Lower leg skin (tissue), 4 donors: ENCODE data around the gene PNMA8B. TPM values are rescaled to one million over a fixed set of nuclear protein-coding genes. Genes with fewer than 3 reads are reported as not detected.

ENCODE experiments used
- DNase-seq, 2 donors: peaks; one replicate each; pipeline ENCODE4 v3.0.0-alpha.2; 2019; ENCODE audit warnings: low spot score in 2 of 2
- H3K4me3 ChIP-seq: fragments of 200-600 bp; sonication (generic); 2 replicates; pipeline ENCODE4 v1.5.1; 2017; ENCODE audit warnings: mild to moderate bottlenecking, low read depth; ENCODE audit not compliant: poor library complexity, severe bottlenecking
- CTCF ChIP-seq, 3 donors: fragments of 450-650 bp; IDR thresholded peaks; one replicate each; pipeline ENCODE4 v1.5.1; 2016; ENCODE audit warnings: antibody characterized with exemption in 3 of 3, mild to moderate bottlenecking in 3 of 3, moderate library complexity in 2 of 3
- POLR2A ChIP-seq, 2 donors: fragments of 450-650 bp; IDR thresholded peaks; one replicate each; pipeline ENCODE4 v1.6.1; 2016 to 2017; ENCODE audit warnings: antibody characterized with exemption in 2 of 2, mild to moderate bottlenecking in 1 of 2, moderate library complexity in 1 of 2
- WGBS, 2 donors: methylation state at CpG; one replicate each; pipeline ENCODE4 v1.1.5; 2018; 5-methylcytosine and 5-hydroxymethylcytosine counted together
- intact Hi-C: fragments of 100-400 bp; cut with DNase I; formaldehyde crosslinking; loops from one replicate; pipeline ENCODE4 v1.15.0; 2023; ENCODE audit warnings: low total_unique reads
- total RNA-seq, 4 donors: library from RNA; depleted of rRNA; stranded (reverse); fragments of >200 nt; gene quantifications; one replicate each; pipeline ENCODE4 v1.1.0, GENCODE V29; 2016

The PNMA8B gene
- total RNA-seq, 4 donors from 2014 or later = 2.0 to 5.8 (median 2.8) TPM

DNA sequence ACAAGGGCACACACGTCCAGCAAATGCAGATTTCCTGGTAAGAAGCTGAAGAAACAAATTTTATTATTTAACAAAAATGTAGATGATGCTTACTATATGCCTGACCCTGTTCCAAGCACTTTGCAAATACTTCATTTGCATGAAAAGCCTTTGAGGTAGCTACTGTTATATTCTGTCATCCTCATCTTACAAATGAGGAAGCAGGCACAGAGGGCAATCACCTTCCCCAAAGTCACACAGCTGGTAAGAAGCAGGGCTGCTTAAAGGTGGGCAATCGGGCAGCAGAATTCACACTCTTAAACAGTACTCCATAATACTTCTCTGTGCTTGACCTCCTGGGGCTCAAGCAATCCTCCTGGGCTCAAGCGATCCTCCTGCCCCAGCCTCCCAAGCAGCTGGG is 48.7 kb downstream of the PNMA8B start:
- 52 to 53% methylated on average over 3 of the region's 3 CpGs for WGBS, 2 donors
- H3K4me3 ChIP-seq = no peak overlapping the region
- no peak for DNase-seq
- intact Hi-C loops = no loop called here
- TF ChIP-seq POLR2A (IDR thresholded peaks at IDR 0.05) = no peak
- no peak for TF ChIP-seq CTCF (IDR thresholded peaks at IDR 0.05)

DNA sequence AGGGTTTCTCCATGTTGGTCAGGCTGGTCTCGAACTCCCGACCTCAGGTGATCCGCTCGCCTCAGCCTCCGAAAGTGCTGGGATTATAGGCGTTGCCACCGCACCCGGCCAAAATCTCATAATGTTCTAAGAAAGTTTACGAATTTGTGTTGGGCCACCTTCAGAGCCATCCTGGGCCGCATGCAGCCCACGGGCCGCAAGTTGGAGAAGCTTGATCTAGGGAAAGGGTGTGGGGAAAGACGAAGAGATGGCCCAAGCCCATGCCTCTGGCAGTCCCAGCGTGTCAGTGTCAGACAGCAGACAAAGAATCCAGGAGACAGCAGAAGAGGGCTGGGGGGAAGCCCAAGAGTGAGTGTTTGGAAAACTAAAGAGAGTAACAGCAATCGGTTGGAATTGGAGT is 49.6 kb downstream of the PNMA8B start:
- DNase-seq = no peak
- intact Hi-C loops = no loop called here
- no peak overlapping the region for H3K4me3 ChIP-seq
- TF ChIP-seq POLR2A (IDR thresholded peaks at IDR 0.05) (no peak), CTCF (IDR thresholded peaks at IDR 0.05) (no peak)
- WGBS, 2 donors = 80 to 83% methylated on average over 14 to 15 of the region's 15 CpGs

- DNase-seq = no peak
- no peak overlapping the region for H3K4me3 ChIP-seq
- intact Hi-C loops = no loop called here
- WGBS, 2 donors = 53 to 56% methylated on average over 8 of the region's 8 CpGs
- TF ChIP-seq CTCF (IDR thresholded peaks at IDR 0.05) (no peak), POLR2A (IDR thresholded peaks at IDR 0.05) (no peak)
Measured at GRCh38 chr19:46442808-46443450, 52.7 kb downstream of the PNMA8B start.

DNA sequence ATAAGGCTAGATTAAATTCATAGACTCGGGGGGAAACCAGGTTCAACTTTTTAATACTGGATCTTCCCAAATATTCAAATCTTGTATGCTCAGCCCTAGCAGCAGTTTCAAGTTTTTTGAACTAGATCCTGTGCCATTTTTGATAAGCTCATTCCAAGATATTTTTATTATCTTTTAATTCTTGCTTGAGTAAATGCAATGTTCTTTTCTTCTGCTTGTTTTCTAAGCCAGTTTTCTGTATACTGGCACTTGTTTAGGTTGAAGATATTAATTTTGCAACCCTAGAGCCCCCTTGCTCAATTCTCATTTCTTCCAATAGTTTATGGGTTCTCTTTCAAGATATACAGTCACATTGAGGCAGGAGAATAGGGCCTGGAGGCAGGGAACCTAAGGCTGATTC is 53.8 kb downstream of the PNMA8B start:
- intact Hi-C loops = no loop called here
- WGBS, 2 donors = 46 to 54% methylated on average over 1 of the region's 1 CpG
- TF ChIP-seq POLR2A (IDR thresholded peaks at IDR 0.05) = no peak
- TF ChIP-seq CTCF (IDR thresholded peaks at IDR 0.05) = no peak
- DNase-seq = no peak
- H3K4me3 ChIP-seq = no peak overlapping the region

Other genes with a start within 250 kb of the PNMA8B start
- 10 to 100 TPM in 3 of 4 donors, 1 to 10 TPM in 1; 7.7 to 28.3 (median 16.6) TPM for gene HIF3A, start 198.8 kb downstream of the PNMA8B start, total RNA-seq
- 10 to 100 TPM; 32.0 to 63.1 (median 48.4) TPM for gene PPP5C, start 148.8 kb downstream of the PNMA8B start, total RNA-seq
- 10 to 100 TPM in 1 of 4 donors, 1 to 10 TPM in 3; 1.1 to 11.5 (median 4.2) TPM for gene CCDC8, start 82.3 kb downstream of the PNMA8B start, total RNA-seq
- not detected for gene PNMA8C, start 66.9 kb downstream of the PNMA8B start, total RNA-seq
- 1 to 10 TPM in 3 of 4 donors, under 1 TPM in 1; 0.30 to 4.0 (median 2.7) TPM for gene PNMA8A, start 24.3 kb downstream of the PNMA8B start, total RNA-seq
- gene CALM3, start 105.5 kb upstream of the PNMA8B start, total RNA-seq = 10 to 100 TPM; 54.6 to 72.8 (median 63.1) TPM
- gene PTGIR, start 129.2 kb upstream of the PNMA8B start, total RNA-seq = 1 to 10 TPM in 2 of 4 donors, under 1 TPM in 2; 0.51 to 3.6 (median 2.1) TPM
- not detected for gene GNG8, start 140.3 kb upstream of the PNMA8B start, total RNA-seq
- gene DACT3, start 165.3 kb upstream of the PNMA8B start, total RNA-seq = 1 to 10 TPM; 1.3 to 4.1 (median 2.6) TPM
- gene PRKD2, start 221.2 kb upstream of the PNMA8B start, total RNA-seq = 100 to 1,000 TPM in 1 of 4 donors, 10 to 100 TPM in 3; 52.6 to 120 (median 66.7) TPM